Measurements from ENCODE around the gene EYA4.

EYA4 gene

DNA sequence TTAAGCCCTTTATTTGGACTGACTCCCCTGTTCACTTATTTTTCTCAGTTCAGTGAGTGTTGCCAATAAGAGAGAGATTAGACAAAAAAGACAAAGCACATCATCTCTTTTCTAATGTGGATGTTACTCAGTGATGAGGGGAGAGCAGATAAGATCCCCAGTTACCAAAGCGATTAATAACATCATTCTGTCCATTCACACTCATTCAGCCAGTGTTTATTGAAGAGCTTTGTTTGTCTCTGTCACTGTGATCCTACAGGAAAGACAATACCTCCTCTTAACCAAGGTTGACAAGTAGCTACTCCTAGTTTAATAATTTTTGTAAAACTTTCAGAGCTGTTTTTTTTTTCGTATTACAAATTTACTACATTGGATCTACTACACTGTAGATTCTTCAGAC, 163.0 kb downstream of the EYA4 start:
- no peak for DNase-seq (ENCODE audit: low read depth)

DNA sequence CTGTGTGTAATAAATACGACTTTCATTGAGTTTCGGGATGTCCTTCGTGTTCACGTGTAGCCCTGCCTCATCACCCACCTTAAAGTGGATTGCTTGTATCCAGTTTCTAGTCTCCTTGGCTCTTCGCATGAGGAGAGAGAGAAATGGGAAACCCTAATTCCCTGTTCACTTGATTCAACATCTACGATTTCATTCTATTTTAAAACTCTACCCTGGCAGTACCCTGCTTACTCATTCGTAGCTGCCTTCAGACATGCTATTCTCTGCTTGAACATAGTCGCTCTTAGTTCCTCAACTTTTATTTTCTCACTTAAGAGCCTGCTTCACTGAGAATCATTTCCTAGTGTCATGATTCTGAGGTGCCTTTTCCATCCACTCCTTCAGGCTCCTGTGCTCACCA, 163.6 kb downstream of the EYA4 start:
- no peak for DNase-seq (ENCODE audit: low read depth)

DNA sequence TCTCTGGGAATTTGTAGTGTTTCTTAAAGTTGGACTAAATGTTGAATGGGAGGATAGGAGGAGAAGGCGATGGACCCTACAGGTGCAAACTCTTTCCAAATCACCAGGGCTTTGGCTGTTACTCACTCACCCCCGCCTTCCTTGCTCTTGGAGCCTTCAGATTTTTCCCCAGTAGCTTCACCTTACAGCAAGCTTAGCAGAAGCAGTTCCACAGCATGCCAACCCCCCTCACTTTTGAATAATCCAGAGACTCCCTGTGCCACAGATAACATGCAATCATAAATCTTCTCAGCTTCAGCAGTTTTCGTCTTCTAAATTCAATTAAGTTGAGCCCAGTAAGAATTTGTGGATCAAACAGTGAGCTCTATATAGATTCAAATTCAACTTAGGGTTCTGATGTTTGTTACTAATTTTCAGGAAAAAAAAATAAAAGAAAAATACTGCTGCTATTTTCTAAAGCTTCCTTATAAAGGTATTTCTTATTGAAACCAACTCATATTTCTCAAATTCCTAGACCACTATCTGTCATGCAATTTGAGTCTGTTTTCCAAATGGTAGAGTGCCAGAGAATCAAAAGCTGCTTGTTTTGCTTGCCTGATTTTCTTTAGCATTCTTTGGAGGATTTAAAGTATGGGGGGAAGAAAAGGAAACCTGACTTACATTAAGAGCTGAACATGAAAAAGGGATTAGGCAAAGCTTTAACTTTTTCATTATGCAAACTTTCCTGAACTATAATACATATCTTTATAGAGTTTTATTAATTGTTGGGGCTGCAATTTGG, 166.4 kb downstream of the EYA4 start:
- DNase-seq (ENCODE audit: low read depth), result no peak

DNA sequence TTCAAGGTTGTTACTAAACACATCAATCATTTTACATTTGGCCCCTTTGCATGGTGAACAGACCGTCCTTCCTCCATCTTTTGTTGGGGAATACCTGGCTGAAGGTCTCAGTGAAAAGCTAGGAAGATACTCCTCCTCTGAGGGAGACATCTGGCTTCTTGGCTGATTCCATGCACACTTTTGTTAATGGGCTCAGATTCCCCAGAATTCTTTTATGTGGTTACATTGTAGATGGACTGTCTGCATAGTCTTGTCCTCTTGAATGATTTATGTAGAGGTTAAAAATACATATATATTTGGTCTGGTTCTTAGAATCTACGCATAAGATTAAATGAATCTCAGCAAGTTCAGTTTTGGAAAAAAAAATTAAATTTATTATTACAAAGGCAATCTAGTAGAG, 167.0 kb downstream of the EYA4 start:
- DNase-seq (ENCODE audit: low read depth), result no peak

DNA sequence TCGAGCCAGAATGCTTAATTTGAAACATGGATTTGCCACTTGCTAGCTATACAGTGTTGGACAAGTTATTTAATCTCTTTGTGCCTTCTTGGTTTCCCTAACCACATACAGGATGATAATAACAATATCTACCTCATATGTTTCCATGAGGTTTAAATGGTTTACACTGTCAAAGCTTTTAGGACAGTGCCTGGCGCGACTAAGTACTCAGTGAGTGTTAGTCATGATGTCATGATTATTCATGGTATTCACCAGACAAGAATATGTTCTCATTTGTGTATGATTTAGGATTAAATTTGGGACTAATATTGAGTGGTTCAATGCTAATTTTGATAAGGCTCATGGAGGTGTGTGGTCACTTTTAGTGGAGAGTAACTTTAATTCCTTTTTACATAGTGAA, 167.4 kb downstream of the EYA4 start:
- no peak for DNase-seq (ENCODE audit: low read depth)

DNA sequence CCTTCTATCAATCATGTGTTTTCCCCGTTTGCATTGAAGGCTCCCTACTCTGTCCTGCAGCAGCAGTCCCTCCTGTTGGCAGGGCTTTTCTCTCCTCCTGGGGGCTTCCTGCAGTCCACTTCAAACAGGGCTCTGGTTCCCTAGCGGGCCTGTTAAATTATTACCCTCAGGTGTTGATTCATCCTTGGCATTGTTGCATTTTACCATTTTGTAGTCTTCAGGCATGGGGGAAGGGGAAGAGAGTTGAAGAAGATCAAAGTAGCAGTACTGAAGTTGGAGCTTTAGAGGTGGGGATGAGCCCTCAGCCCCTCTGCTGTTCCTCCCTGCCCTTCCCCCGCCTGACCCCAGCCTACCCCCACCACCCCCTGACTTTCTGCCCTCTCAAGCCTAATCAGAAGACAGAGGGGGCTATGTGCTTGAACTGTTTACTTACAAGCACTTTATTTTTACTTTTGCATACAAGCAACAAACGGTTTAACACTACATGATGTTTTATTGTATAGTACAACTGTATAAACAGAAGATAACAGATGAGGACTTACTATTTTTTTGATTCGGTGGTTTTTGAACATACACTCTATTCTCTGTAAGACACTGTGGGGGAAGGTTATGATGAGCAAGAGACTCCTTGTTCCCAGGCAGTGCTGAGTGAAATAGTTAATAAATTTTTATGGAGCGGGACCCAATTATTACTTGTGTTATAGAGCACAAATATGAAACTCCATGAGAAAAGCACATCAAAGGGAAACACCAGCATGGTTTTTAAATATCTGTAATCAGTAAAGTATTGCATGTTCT, 169.7 kb downstream of the EYA4 start:
- no peak for DNase-seq (ENCODE audit: low read depth)

DNA sequence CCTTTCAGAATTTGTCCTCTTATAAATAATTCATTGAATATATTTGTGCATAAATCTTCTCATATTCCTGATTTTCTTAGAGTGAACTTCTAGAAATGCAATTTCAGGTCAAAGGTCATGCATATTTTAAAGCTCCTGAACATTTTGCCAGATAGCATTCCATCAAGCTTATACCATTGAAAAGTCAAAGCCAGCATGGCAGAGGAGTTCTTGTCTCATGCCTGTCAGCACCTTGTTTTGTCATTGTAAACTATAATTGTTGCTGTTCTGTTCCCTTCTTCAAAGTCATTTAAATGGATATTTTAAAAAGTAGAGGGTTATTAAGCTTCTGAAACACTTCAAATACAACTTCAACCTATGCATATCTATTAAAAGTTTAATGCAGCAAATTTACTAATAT, 170.6 kb downstream of the EYA4 start:
- no peak for DNase-seq (ENCODE audit: low read depth)

DNA sequence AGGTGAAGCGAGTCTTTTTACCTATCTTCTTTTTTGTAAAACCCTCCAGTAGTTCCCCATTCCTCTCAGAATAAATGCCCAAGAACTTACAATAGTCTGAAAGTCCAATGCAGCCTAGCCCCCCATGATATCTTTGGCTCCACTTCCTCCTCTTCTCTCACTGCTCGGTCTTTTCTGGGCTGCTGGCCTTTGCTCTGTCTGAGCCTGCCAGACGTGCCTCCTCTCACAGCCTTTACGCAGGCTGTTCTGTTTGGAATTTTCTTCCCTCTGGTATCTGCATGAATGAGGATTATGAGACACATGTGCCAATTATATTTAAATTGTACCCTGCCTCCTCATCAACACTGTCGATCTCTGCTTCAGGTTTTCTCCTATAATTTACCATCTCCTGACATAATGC, 174.1 kb downstream of the EYA4 start:
- no peak for DNase-seq (ENCODE audit: low read depth)

DNA sequence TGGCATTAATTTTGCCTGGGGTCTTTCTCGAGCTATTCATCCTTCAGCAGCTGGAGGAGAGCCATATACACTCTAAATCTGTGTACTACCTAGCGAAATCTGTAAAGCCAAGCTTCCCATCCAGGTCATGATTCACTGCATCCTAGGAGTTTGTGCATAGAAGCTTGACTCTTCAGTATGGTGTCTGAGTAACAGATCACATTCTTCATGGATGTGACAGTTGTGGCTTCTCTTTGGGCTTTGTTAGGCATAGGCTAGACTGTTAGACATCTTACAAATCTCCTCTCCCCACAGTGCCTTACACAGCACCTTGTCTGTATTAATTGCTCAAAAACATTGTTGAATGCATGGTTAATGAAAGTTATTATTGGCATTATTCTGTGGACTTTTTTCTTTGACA, 177.0 kb downstream of the EYA4 start:
- DNase-seq (ENCODE audit: low read depth), result no peak

DNA sequence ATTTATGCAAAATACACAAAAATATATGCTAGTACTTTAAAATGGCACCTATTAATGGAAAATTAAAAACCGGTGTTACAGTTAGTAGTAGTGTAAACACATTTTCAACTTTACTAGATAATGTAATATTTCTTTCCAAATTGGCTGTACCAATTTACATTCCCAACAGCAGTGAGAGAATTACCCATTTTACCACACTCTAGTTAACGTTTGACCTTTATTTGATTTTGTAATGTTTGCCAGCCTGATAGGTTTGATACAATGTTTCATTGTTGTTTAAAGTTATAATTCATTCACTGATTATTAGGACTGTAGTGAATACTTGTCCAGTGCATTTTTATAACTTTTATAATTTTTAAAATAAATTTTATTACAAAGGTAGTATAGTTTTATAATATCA, 182.1 kb downstream of the EYA4 start:
- no peak for DNase-seq (ENCODE audit: low read depth)

DNA sequence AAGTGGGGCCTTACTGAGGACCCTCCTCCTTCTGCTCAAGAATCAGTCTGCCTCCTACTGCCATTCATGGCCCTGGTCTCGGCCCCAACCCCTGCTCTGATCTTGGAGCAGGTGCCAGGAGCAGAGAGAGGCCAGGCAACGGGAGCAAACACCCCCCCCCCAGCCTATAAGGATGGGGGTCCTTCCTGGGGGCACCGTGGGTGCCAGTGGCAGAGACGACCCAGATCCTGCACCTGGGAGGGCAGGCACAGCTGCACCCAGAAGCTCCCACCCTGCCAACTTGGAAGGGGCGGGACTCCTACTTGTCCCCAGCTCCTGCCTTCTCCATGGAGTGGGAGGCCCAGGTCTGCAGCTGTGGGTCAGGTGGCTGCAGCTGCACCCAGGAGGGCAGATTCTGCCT, 183.2 kb downstream of the EYA4 start:
- no peak for DNase-seq (ENCODE audit: low read depth)

DNA sequence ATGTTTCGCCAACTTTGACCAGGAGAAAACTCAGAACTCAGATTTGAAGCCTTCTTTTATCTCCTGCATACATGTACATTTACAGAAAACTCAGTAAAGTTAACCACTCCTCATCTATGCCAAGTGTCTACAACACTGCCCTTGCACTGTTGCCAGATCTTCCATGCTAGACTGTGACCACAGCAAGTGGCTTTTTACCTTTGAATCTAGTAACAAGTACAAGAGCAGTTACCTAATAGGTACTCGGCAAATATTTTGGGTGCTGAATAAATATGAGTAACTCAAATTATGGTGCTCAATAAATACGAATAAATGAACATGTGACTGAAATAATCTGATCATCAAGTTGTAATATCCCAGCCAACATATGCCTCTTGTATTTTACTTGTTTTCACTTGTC, 184.9 kb downstream of the EYA4 start:
- no peak for DNase-seq (ENCODE audit: low read depth)

DNA sequence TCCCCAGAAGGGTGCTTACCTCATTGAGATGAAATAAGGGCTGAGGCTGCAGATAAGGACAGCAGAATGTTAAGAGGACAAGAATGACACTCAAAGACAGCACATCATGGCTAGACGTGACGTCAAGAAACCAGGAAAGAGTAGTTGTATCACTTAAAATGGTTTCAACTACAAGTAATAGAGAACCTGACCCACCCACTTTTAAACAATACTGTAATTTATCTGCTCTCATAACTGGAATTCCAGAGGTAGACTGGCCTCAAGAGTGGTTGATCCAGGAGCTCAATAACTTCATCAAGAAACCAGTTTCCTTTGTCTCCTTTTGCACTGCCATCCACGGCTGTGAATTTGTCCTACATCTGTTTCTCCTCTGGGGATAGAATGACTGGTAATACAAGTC, 187.1 kb downstream of the EYA4 start:
- DNase-seq (ENCODE audit: low read depth), result no peak

DNA sequence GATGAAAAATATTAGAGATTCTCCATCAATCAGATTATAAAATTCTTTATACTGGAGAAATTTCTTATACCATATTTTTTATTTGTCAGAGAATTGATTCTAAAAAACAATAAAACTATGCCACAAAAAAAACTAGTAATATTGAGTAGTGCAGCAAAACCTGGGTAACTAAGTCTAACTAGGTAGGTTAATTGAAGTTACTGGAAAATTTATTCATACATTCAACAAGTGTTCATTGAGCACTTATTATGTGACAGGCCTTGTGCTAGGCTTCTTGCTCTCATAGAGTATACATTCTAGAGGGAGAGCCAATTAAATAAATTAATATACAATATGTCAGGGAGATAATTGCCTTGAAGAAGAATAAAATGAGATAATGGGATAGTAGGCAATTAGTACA, 189.4 kb downstream of the EYA4 start:
- DNase-seq (ENCODE audit: low read depth), result no peak

DNA sequence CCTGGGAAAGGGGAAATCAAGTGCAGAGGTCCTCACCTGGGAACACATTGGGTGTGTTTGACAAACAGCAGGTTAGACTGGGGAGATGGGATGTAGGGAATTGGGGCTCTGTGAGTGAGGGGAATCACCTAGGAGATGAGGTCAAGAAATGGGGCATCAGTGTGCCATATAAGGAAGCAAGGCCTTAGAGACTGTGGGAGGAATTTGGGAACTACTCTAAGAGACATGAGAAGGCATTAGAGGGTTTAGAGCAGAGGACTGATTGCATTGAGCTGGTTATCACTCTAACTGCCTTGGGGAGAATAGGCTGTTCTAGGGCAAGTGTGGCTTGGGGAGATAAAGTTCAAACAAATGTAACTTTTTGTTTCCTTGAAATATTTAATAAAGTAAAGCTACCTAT, 189.9 kb downstream of the EYA4 start:
- no peak for DNase-seq (ENCODE audit: low read depth)

DNA sequence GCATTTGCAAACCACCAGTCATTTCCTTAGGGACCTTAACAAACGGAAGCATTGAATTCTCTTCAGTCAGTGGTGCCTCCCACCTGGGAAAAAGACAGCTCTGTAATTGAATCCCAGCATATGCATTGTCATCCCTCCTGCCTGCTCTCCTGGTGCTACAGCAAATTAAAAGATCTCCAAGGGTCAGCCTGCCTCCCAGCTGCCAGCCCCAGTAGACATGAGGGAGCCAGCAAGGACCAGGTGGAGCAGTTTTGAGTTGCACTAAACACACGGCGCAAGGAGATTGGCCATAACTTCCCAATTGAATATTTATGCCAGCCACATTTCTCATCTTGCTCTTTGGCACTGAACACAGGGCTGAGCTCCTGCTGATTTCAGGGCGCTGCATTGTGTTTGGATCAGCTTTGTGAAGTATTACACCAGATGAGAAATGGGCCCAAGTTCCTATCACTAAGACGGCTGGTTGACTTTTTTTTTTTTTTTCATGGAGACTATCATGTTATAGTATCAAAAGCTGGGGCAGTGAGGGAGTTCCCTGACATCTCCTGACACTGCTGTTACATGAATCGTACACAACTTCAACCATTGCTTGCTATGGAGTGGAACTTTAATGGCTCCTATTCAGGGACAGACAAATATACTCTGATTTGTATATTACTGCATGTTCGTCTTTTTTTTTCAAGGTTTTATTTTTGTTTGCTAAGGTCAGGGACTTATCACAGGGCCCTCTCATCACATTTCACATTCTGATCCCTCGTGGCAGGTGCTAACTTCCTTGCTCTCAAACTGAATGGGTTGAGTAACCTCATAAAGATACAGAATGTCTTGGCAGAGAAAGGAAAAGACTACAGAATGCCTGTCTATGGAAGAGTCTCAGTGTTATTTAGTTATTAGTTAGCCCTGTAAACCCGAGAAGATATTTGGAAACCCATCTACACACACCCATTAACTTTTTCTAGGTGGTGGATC, 191.1 kb downstream of the EYA4 start:
- no peak for DNase-seq (ENCODE audit: low read depth)

DNA sequence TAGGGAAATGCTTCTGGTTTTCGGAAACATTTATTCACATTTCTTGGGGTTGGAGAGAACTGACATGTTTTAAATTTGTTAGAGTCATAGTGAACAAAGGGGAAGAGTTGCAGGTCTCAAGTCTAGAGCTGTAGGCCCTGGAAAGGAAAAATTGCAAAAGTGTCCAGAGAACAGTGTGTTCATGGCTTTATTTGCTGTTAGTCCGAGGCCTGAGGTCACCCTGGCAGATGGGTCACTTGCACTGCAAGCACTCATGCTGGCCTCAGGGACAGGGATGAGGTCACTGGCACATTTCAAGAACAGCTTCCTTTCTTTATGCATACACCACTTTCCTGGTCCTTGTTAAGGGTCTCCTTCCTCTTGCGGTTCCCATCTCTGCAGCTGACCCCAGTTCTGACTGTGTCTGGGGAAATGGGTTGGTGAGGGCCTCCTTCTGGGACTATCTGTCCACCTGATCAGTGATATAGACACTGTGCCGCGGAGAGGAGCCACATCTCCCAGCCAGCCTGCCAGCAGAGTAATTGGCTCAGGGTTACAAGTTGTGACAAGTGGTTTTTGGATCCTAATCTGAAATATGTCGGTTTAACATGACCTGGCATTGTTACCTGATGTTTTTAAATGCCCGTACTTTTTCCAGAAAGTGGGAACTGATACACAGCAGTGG, 194.0 kb downstream of the EYA4 start:
- DNase-seq (ENCODE audit: low read depth), result no peak

DNA sequence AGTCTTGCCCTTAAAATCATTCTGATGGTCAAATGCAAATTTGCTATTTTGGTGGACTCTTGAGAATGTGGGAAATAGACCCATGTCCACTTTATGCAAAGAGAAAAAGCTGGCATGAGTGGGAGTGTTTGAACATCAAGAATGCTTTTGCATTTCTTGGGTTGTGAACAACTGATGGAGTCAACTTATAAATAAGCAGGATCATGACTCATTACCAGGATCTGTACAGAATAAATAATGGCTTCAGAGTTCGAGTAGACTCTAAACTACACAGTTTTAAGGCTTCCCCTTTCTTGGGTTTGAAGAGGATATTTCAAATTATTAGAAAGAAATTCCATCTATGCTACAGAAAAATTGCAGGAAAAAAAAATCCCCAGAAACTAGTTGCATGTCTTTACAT, 195.5 kb downstream of the EYA4 start:
- DNase-seq (ENCODE audit: low read depth), result no peak

DNA sequence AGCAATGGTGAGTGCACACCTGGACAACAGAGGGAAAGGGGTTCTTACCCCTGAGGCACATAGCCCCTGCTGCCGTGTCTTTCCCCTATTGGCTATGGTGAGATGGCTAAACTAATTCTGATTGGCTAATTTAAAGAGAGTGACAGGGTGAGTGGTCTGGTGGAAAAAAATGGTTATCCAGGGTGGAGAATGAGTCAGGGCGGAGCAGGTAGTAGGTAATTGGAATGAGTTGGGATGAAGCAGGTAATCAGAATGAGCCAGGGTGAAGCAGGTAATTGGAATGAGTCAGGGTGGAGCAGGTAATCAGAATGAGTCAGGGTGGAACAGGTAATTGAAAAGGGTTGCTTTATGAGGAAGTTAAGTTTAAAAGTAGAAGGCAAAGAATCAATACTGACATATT, 200.3 kb downstream of the EYA4 start:
- no peak for DNase-seq (ENCODE audit: low read depth)

DNA sequence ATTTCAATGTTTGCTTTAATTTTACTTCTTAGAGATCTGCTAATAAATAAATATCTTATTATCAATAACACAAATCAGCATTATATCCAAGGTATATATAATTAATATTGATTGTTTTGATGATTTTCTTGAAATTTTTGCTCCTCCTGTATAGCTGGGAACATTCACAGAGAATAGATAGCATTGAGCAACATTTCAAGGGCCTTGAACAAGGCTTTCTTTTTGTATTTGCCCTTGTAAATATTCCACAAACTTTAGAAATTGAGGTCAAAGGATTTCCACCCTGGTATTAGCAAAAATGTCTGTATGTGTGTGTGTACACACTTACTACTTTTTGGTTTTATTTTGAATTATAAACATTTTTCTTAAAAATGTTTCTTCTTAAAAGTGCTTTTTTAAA, 205.6 kb downstream of the EYA4 start:
- DNase-seq (ENCODE audit: low read depth), result no peak

DNA sequence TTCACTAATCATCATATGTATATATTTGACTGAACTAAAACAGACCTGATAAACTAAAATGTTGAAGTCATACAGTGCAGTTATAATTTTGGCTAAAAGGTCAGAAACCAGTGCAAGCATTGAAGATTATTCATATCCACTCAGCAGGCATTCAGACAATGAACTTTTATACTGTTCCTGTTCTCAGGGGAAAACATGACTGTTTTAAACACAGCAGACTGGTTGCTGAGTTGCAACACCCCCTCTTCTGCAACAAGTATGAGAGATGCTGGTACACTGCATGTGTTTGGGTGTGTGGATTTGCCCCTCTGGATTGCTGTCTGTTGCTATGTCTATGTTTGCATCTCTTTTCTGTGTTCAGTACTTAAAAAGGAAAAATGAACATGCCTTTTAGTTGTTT, 206.8 kb downstream of the EYA4 start:
- DNase-seq (ENCODE audit: low read depth), result no peak

DNA sequence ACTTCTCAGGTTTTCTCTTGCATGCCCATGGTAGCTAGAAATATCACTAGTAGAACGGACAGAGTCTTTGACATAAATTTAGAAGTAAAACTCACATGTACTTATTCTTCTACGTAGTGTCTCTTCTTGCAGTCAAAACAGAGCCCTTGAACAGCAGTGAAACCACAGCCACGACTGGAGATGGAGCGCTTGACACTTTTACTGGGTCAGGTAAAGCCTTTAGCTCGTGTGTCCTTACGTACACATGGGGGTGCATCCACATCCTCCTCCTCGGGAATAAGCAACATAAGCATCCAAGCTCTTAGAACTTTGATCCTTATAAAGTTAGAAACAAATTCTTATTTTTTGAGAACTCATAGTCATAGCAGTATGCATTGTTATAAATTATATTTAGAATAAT, 215.3 kb downstream of the EYA4 start:
- no peak for DNase-seq (ENCODE audit: low read depth)

Measured in stimulated activated CD8-positive, alpha-beta memory T cell treated with anti-CD3 and anti-CD28 coated beads, Interleukin-7, amount 100 ng/mL, for 24 hours (primary cell).